NT2/D1 (cell line): ENCODE data around the gene APOLD1.

Source experiments
- DNase-seq: peaks from one replicate; pipeline ENCODE4 v3.0.0-alpha.2; 2011; ENCODE audit warnings: low read depth, low spot score
- H3K27me3 ChIP-seq: 2 replicates; pipeline ENCODE4 v1.6.0; 2011; ENCODE audit warnings: mild to moderate bottlenecking; ENCODE audit not compliant: insufficient read length, insufficient read depth
- H3K36me3 ChIP-seq: 2 replicates; pipeline ENCODE4 v1.6.1; 2011; ENCODE audit warnings: mild to moderate bottlenecking, low read length, mixed read lengths; ENCODE audit not compliant: insufficient read depth, insufficient read length
- H3K4me1 ChIP-seq: 2 replicates; pipeline ENCODE4 v1.5.1; 2011; ENCODE audit not compliant: insufficient read depth, insufficient read length
- H3K4me3 ChIP-seq: 2 replicates; pipeline ENCODE4 v1.5.1; 2011; ENCODE audit warnings: low read depth; ENCODE audit not compliant: insufficient read length
- H3K9ac ChIP-seq: 2 replicates; pipeline ENCODE4 v1.6.0; 2011; ENCODE audit warnings: low read depth; ENCODE audit not compliant: insufficient read length
- H3K9me3 ChIP-seq: 2 replicates; pipeline ENCODE4 v1.5.1; 2011; ENCODE audit warnings: mild to moderate bottlenecking, low read length; ENCODE audit not compliant: insufficient read depth
- SUZ12 ChIP-seq: IDR thresholded peaks from 2 replicates; pipeline ENCODE4 v1.6.1; 2011; ENCODE audit not compliant: insufficient read length, insufficient read depth; ENCODE audit errors: extremely low read depth
- YY1 ChIP-seq: IDR thresholded peaks from 2 replicates; pipeline ENCODE4 v1.6.1; 2011; ENCODE audit not compliant: insufficient read length, insufficient read depth
- ZNF274 ChIP-seq: IDR thresholded peaks from 2 replicates; pipeline ENCODE4 v1.6.1; 2011; ENCODE audit warnings: mild to moderate bottlenecking, low read depth, low read length

APOLD1 gene

GRCh38 chr12:12811343-12811742 lies 25.9 kb downstream of the APOLD1 start:
- H3K27me3 ChIP-seq, result no peaks in the 10 kb centered on the region
- TF ChIP-seq YY1 (no peak), ZNF274 (no peak), SUZ12 (no peak)
- H3K36me3 ChIP-seq, result peaks cover 25% of the 10 kb centered on the region
- H3K9ac ChIP-seq, result no peak overlapping the region
- DNase-seq, result no peak
- no peak overlapping the region for H3K4me3 ChIP-seq
- no peaks in the 10 kb centered on the region for H3K9me3 ChIP-seq
- peaks cover 2% of the 10 kb centered on the region for H3K4me1 ChIP-seq

GRCh38 chr12:12812174-12812573 lies 26.7 kb downstream of the APOLD1 start:
- Histone ChIP-seq H3K9me3 (no peaks in the 10 kb centered on the region), H3K9ac (no peak overlapping the region), H3K4me3 (no peak overlapping the region), H3K27me3 (no peaks in the 10 kb centered on the region), H3K4me1 (peaks cover 2% of the 10 kb centered on the region), H3K36me3 (peaks cover 33% of the 10 kb centered on the region)
- DNase-seq, result no peak
- TF ChIP-seq YY1 (no peak), SUZ12 (no peak), ZNF274 (no peak)

- H3K4me3 ChIP-seq, result no peak overlapping the region
- H3K27me3 ChIP-seq, result no peaks in the 10 kb centered on the region
- H3K4me1 ChIP-seq, result peaks cover 2% of the 10 kb centered on the region
- no peaks in the 10 kb centered on the region for H3K9me3 ChIP-seq
- no peak for DNase-seq
- H3K36me3 ChIP-seq, result peaks cover 38% of the 10 kb centered on the region
- TF ChIP-seq ZNF274, result no peak
- no peak for TF ChIP-seq SUZ12
- no peak overlapping the region for H3K9ac ChIP-seq
Measured at GRCh38 chr12:12812618-12813119, 27.2 kb downstream of the APOLD1 start.

DNA sequence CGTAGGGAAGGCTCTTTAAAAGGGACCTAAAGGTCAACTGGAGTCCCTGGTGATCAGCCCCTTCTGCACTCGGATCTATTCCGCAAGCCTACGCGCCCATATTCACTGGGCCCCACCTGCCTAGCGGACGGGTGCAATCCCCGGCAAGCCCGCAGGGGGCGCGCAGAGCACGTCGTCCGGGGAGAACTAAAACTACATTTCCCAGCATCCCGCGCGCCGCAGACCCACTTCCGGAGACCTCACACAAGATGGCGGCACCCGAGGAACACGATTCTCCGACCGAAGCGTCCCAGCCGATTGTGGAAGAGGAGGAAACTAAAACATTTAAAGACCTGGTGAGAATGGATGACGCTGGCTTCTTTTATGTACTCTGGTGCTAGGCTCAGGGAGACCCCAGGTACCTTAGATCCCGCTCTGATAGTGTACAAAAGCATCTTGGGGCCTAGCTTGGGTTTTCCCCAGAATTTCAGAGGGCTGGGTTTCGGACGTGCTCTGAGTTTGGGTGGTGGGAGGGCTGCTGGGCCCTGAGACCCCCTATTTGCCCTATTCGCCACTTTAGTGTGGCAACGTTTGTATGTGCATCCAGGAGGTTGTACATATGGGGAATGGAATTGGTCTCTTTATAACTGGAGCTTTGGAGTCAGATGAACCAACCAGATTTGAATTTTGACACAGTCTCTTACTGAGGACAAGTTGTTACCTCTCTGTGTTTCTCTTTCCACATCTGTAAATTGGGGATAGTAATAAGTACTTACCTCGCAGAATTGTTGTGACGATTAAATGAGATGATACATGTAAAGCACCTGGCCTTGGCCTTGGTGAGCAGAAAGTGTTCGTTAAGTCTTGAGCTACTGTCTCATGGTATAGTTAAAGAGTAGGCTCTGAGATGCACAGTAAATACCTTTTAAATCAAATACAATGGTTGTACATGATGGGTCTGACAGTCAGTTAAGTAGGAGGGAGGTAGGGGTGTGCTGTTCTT lies 28.0 kb downstream of the APOLD1 start, which contains the start of gene DDX47:
Gene DDX47 (plus strand): TSS at position 227 of the 982 bp plus-strand sequence. CDS start 22 bp downstream, at position 249.
- peak; percentile 96 for TF ChIP-seq YY1
- no peak for TF ChIP-seq ZNF274
- TF ChIP-seq SUZ12, result no peak

DNA sequence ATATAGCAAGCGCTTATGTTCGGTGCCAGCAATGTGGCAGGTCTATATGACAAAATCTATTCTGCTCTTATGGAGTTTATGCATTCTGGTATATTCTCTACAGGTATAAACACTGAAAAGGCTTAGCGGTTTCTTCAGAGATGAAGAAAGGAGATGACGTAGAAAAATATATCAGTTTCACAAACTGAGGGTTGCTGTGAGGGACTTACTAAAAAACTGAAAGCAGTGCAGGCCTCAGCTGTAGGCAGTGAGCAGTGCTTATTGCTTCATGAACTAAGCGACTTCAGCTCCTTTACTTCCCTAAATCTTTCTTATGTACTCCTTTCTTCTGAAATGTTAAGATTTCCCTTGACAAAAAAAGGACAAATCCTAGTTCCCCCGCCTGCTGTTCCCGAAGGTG lies 32.2 kb downstream of the APOLD1 start:
- TF ChIP-seq ZNF274 (no peak), YY1 (no peak), SUZ12 (no peak)
- no peak for DNase-seq
- no peaks in the 10 kb centered on the region for H3K9me3 ChIP-seq
- no peak overlapping the region for H3K9ac ChIP-seq
- H3K4me1 ChIP-seq, result no peaks in the 10 kb centered on the region
- H3K36me3 ChIP-seq, result peaks cover 75% of the 10 kb centered on the region
- H3K27me3 ChIP-seq, result no peaks in the 10 kb centered on the region
- no peak overlapping the region for H3K4me3 ChIP-seq

More for the DNA sequence above, 28.0 kb downstream of the APOLD1 start, which contains the start of gene DDX47:
- Histone ChIP-seq H3K4me3 (peak within 1 kb of the TSS; percentile 89), H3K27me3 (no peaks in the 10 kb centered on the region), H3K9ac (peak within 1 kb of the TSS; percentile 96), H3K4me1 (no peaks in the 10 kb centered on the region), H3K9me3 (no peaks in the 10 kb centered on the region), H3K36me3 (peaks cover 43% of the 10 kb centered on the region)
- peak; percentile 100 for DNase-seq

DNA sequence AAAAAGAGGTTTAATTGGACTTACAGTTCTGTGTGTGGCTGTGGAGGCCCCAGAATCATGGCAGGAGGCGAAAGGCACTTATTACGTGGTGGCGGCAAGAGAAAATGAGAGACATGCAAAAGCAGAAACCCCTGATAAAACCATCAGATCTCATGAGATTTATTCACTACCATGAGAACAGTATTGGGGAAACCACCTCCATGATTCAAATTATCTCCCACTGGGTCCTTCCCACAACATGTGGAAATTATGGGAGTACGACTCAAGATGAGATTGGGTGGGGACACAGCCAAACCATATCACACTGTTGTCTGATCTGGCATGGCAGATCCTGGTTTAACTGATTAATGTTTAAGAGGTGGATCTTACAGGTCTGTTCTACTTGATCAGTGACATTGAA lies 33.2 kb downstream of the APOLD1 start:
- Histone ChIP-seq H3K4me3 (no peak overlapping the region), H3K9ac (no peak overlapping the region), H3K36me3 (peaks cover 86% of the 10 kb centered on the region), H3K4me1 (no peaks in the 10 kb centered on the region), H3K27me3 (no peaks in the 10 kb centered on the region), H3K9me3 (no peaks in the 10 kb centered on the region)
- DNase-seq, result no peak
- no peak for TF ChIP-seq YY1
- no peak for TF ChIP-seq ZNF274
- no peak for TF ChIP-seq SUZ12

- H3K4me3 ChIP-seq, result no peak overlapping the region
- TF ChIP-seq YY1 (no peak), ZNF274 (no peak), SUZ12 (no peak)
- peaks cover 88% of the 10 kb centered on the region for H3K36me3 ChIP-seq
- no peak overlapping the region for H3K9ac ChIP-seq
- no peaks in the 10 kb centered on the region for H3K4me1 ChIP-seq
- H3K9me3 ChIP-seq, result no peaks in the 10 kb centered on the region
- H3K27me3 ChIP-seq, result no peaks in the 10 kb centered on the region
- DNase-seq, result no peak
Measured at GRCh38 chr12:12819221-12819620, 33.8 kb downstream of the APOLD1 start.
